ENCODE measurements around the gene MOV10L1. TPM values are rescaled to one million over a fixed set of nuclear protein-coding genes. Genes with fewer than 3 reads are reported as not detected.

MOV10L1 gene
- total RNA-seq, 4 donors from 2014 or later, result 0.17 to 1.3 (median 1.1) TPM; not detected in 1

DNA sequence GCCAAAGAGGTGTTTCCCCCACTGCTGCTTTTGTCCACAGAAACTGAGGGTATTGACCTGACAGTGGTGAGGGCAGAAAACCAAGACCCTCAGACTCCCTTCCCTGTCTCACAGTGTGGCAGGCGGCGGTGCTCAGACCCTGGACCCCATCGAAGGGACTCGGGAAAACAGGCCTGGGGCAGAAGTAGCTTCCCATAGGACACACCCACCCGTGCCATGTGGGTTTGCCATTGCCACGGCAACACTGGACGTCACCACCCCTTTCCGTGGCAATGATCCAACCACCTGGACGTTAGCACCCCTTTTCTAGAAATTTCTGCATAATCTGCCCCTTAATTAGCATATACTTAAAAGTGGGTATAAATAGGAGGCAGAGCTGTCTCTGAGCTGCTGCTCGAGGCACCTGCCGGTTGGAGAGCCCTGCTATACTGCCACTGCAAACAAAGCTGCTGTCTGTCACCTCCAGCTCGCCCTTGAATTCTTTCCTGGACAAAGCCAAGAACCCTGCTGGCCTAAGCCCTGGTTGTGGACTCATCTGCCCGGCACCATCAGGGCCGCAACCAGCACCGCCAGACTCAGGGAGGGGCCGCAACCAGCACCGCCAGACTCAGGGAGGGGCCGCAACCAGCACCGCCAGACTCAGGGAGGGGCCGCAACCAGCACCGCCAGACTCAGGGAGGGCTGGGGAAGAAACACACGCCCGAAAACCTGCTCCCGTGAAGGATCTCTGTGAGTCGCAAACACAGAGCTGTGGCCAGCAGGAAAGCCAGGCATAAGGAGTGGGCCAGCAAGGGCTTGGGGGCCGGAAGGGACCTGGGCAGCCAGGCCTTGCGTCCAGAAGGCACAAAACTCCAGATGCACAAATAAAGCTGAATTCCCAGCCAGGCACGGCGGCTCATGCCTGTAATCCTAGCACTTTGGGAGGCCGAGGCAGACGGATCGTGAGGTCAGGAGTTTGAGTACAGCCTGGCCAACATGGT, 15.0 kb upstream of the MOV10L1 start:
- TF ChIP-seq, protein P1, sequence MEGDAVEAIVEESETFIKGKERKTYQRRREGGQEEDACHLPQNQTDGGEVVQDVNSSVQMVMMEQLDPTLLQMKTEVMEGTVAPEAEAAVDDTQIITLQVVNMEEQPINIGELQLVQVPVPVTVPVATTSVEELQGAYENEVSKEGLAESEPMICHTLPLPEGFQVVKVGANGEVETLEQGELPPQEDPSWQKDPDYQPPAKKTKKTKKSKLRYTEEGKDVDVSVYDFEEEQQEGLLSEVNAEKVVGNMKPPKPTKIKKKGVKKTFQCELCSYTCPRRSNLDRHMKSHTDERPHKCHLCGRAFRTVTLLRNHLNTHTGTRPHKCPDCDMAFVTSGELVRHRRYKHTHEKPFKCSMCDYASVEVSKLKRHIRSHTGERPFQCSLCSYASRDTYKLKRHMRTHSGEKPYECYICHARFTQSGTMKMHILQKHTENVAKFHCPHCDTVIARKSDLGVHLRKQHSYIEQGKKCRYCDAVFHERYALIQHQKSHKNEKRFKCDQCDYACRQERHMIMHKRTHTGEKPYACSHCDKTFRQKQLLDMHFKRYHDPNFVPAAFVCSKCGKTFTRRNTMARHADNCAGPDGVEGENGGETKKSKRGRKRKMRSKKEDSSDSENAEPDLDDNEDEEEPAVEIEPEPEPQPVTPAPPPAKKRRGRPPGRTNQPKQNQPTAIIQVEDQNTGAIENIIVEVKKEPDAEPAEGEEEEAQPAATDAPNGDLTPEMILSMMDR (IDR thresholded peaks at IDR 0.05; ENCODE audit: low read depth), result no peak

DNA sequence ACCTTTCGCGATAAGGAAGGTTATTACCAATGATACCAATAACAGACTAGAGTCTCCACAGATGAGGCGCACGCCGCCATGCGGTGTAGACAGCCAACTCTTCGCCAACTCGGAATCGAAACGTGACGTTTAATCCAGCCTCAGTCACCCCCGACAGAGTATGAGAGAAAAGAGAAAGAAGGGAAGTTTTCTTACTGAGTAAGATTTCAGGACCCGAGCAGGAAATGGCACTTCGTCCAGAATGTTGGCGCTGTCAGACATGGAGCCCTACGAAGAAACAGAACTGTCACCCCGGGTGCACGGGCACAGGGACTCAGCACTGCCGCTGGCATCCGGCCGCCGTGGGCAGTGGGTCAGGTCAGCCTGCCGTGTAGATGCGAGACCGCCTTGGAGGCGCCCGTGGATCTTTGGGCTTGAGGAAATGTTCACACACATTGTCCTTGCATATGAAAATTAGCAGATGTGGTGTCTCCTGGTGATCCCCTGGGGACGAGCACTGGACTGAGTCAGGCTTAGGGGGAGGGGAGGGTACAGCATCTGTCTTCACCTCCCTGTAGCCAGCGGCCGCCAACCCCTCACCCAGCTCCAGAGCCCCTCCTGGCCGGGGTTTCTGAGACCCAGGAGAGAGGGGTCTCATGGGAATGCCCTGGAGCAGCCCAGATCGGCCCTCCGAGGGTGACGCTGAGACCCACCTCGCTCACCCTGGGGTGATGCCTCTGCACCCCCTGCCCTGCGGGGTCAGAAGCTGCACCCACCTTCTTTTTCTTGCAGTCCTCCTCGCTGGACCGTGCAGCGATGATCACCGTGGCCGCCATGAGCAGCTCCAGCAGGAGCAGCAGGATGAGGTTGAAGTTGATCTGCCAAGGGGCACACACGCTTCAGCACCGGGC, 12.9 kb upstream of the MOV10L1 start:
- TF ChIP-seq, protein P1 (IDR thresholded peaks at IDR 0.05; ENCODE audit: low read depth), result no peak

DNA sequence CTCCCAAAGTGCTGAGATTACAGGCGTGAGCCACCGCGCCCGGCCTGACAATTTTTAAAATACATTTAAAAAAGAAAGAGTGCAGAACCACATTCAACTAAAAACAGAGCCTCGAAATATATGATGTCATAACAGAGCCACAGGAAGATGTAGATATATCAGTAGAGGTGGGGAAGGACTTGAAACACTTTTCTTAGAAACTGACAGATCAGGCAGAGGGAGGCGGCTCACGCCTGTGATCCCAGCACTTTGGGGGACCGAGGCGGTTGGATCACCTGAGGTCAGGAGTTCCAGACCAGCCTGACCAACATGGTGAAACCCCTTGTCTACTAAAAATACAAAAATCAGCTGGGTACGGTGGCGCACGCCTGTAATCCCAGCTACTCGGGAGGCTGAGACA, 11.6 kb upstream of the MOV10L1 start:
- TF ChIP-seq, protein P1 (IDR thresholded peaks at IDR 0.05; ENCODE audit: low read depth), result no peak

DNA sequence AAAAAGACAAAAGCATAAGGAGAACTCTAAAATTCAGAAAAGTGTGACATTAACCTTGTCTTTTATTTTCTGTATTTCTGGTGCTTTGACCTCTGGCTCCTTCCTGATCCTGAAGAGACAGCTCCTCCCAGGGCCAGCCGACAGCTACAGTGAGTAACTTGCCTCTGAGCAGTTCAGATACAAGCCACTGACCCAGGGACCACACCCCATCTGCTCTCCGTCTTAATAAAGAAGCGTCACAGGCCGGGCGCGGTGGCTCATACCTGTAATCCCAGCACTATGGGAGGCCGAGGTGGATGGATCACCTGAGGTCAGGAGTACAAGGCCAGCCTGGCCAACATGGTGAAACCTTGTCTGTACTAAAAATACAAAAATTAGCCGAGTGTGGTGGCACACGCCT, 11.0 kb upstream of the MOV10L1 start:
- TF ChIP-seq, protein P1 (IDR thresholded peaks at IDR 0.05; ENCODE audit: low read depth), result no peak

DNA sequence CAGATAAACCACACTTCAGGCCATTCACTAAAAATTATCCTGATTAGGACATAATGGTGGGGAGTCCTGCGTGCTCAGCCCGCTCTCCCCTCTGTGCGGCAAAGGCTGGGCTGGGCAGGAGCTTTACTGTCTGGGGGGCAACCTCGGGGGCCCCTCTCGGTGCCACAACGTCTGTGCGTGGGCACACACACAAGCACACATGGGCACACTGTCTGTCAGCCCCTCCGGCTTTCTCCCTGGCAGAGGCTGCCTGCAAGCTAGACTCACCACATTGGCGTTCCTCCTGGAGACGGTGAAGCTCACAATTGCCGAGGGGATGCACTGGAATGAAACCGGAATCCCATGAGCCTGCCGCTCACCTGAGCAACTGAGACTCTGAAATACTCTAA, 9.7 kb upstream of the MOV10L1 start:
- TF ChIP-seq, protein P1 (IDR thresholded peaks at IDR 0.05; ENCODE audit: low read depth), result no peak

DNA sequence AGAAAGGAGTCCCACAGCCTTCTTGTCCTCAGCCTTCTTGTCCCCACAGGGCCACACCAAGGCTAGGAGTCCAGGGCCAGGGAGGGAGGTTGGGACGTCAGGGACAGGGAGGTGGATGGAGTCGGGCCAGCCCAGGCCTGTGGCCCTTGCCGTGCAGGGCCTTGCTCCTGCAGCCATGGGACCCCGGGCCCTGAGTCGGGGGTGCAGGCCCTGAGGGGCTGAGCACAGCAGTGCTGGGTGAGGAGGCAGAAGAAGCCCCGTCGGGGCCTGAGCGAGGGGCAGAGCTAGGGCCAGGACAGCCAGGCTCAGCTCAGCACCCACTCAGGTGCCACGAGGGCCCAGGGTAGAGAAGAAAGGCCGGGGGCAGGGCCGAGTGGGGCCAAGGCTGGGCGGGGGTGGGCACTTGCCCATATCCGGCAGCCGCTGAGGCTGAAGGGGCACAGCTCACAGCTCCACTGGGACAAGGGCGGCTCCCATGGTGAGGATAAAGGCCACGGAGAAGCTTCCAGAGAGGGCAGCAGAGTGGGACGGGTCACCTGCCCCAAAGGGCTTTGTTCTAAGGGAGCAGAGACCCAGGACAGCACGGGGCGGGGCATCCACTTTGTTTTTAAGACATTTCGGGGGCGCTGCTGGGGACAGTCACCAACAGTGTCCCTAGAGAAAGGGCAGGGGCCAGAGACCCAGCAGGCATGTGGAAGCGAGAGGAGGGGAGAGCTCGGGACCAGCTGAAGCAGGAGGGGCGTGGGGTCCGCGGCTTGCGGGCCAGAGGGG, 8.2 kb upstream of the MOV10L1 start:
- TF ChIP-seq, protein P1 (IDR thresholded peaks at IDR 0.05; ENCODE audit: low read depth), result no peak
